Retina (tissue), 1 donor: ENCODE data around the gene RDH14.

Source experiments
- DNase-seq: peaks from one replicate; pipeline ENCODE4 v3.0.0-alpha.2; 2016

RDH14 gene

DNA sequence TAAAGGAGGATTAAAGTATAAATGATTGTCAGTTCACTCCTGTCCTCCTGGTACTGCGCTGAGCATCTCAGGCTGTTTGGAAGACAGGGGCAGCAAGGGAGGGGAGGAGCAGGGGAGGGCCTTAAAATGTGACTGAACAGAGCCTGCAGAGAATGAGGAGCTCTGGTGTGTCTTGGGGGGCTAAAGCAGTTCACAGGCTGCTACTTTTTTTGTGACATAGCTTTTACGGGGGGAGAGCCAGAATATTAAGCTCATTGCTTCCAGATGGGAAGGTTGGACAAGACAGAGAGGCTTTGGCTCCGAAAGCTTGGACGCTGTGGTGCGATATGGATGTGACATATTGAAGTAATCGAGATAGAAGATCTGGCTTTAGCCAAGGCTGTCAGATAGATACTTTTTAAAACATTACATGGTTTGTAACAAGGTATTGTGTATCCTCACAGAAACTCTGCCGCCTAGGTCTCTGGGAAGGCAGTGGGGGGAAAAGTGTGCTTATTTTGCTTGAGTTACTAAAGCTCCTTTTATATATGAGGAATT, 40.5 kb downstream of the RDH14 start:
- no peak for DNase-seq

DNA sequence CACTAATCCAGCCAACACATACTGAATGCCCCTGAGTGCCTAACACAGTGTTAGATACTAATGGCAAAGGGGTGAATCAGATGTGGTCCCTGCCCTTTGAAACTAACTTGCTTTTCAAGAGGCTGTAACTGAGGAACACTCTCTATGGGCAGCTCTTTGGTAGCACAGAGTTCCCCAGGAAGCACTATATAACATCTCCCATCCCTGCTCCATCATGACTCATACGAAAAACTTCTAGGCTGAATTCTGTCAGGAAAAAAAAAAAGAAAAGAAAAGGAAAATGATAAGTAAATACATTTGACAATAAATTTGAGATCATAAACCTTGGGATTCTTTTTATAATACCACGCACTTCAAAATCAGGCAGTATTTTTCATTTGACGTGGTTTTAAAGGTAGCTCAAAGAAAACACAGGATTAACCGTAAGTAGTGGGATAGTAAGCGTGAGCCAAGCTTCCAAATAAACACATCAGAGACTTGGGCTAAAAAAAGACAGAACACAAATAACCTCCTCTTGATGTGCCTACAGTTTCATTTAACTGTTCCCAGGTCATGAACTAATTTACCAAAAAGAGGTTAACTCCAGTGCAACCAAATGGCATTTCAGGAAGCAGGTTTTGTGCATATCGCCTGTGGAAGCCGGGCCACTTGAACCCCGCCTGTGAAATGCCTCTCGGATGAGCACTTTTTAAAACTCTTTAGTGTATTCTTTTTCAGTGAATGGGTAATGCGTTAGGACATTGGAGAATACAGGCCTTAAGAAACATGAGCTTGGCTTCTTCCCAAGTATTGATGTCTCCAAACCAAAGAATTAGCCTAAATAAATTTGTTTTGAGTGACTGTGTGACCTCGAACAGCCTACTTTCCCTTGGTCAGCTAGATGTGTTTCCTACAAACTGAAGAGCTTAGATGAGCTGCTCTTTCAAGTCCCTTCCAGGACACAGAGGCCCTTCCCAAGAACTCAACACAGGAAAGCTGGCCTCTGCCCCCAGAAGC, 42.0 kb downstream of the RDH14 start:
- no peak for DNase-seq

DNA sequence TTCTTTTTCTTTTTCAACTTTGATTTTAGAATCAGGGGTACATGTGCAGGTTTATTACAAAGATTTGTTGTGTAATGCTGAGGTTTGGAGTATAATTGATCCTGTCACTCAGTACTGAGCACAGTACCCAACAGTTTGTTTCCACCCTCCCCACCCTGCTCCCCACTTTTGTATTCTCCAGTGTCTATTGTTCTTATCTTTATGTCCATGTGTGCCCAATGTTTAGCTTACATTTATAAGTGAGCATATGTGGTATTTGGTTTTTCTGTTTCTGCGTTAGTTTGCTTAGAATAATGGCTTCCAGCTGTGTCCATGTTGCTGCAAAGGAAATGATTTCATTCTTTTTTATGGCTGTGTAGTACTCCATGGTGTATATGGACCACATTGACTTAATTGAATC, 43.1 kb downstream of the RDH14 start:
- DNase-seq, result no peak

DNA sequence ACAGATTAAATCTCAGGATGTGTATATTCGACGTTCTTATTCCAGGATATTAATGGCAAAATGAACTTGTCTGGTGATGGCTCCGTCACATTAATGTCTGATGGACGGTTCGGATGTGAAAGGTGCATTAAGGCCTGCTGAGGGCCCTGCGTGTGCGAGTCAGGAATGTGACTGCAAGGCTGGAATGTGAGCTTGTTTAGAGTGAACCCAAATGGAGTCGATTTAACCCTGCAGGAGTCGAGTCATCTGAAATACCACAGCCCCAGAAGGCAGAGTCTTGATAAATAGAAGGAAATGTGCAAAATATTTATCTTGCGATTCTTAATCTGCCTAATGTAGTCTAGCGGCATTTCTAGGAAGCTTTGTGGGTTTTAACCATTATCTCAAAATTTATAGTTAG, 44.3 kb downstream of the RDH14 start:
- no peak for DNase-seq

DNA sequence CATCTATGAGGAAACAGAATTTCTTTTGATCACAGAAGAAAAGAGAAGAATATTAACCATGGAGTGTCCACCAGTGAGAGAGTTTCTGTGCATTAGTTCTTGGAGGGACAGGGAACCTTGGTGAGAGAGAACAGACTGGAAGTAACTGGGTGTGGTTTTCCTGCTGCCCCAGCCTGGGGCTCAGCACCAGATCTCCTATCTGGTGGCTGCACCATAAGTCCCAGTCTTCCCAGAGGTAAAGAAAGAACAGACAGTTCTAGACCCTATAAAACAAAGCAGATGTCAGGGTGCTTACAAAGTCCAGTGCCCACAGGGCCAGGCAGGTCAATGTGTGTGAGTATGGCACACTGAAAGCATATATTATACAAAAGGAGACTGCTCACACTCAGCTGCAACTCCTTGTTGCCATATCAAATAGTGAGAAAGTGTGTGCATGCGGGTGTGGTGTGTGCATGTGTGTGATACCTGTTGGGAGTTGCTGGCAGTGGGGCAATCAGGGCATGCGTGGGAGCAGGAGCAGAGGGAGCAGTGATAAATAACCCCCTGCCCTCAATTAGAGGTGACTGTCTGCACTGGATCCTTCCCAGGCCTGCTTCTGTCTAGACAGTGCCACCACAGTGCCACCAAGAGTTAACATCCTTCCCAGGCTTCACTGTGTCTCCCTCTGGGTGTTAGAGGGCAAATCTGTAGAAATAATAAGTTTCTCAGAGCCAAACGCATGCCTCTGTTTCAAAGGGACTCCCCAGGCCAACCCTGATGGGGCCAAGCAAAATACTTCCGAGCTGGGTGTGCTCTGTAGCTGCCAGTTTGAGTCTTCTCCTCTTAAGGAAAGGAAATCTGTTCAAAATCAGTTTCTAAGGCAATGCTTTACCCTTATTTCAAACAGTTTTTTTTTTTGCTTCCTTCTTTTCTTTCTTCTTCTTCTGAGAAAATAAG, 45.7 kb downstream of the RDH14 start:
- peak; percentile 18 for DNase-seq

DNA sequence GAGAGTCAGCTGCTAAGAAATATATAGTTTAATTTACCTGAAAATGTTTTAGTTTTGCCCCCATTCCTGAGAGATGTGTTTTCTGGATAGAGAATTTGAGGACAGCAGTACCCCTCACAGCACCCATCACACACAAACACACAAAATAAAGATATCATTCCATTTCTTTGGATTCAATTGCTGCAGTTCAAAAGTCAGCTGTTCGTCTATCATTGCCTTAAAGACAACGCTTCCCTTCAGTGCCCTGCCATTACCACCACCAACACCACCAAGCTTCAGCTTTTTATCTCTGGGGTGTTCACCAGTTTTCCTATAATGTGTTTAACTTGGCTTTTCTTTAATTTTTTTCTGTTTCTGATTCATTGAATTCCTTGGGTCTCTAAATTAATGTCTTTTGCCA, 49.7 kb downstream of the RDH14 start:
- DNase-seq, result no peak

DNA sequence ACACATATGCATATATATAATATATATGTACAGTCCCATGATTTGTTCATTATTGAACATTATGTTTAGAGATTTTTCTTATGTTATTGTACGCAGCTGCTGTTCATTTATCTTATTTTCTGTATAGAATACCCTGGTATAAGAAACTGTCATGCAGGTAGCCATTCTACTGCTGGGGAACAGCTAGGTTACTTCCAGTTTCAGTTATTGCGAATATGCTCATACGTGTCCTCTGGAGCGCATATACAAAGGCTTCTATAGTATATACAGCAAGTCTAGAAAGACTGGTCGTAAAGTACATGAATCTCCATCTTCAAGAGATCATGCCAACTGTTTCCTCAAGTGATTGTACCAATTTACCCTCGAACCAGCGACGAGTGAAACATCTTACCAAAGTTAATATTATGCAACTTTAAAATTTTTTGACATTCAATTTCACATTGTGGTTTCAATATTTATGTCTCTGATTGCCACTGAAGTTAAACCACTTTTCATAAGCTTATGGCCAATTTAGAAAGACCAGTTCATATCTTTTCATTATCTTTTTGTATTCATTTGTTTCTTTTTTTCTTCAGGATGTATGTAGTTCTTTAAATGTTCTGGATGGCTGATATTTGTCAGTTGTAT, 53.5 kb downstream of the RDH14 start:
- no peak for DNase-seq

DNA sequence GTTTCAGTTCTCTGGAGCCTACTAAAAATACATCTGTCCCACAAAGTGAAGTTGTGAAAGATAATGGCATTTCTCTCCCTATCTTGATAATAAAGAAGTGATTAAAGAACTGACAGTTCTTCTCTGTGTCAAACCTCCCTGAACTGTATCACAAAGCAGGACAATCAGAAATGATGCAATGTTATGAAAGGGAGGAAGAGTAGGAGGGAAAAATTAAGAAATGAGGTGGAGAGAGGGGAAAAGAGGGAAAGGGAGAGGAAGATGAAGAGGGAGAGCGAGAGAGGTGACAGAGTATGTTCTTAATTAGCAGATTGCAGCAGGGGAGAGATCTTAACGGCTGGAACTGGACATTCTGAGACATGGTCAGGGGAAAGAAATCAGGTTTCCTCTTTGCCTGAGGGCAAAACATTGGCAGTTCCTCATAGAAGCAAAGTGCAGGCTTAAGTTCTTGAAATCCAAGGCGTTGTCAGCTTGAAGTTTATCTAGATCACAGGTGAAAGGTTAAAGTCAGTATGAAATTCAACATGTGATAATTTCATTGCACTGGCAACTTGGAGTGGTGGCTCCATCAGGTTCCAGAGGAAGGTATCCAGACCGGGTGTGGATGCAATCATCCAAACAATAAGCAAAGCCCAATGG, 54.6 kb downstream of the RDH14 start:
- no peak for DNase-seq
